Measurements from ENCODE around the gene GPHA2.

The GPHA2 gene

DNA sequence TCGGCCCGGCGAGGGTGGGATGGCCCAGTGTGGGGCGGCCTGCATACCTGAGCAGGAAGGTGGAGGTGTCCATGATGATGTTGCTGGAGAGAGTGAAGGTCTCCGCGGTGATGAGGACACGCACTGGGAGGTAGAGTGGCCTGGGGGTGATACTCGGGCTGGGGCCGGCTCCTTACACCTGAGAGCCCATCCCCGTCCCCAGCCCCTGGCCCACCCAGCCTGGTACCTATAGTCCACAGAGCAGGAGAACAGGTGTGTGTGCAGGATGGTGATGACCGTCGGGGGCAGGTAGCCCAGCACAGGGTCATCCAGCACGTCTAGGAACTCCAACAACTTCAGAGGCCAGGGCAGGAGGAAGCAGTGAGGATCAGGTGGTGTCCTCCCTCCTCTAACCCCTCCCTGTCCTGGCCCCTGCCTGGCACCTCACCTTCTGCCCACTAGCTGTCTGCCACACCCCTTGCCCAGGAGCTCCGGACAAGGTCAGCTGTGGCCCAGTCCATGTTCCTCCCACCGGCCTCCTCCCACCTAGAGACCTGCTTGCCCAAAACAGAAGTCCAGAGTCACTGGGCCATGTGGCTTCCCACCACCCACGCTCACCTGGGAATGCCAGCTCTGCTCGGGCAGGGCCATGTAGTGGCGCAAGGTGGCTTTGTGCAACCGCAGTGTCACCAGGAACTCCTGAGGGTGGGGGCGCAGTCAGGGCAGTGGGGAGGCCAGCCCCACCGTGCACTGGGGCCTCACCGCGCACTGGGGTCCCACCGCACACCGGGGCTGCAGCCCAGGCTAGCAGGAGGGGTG, 30.0 kb downstream of the GPHA2 start:
- Histone ChIP-seq H3K36me3 (replicated peaks) (peaks cover 56% of the 10 kb centered on the region), H3K27ac (no peak overlapping the region), H3K27me3 (replicated peaks) (no peaks in the 10 kb centered on the region), H3K4me3 (ENCODE audit: low read depth, low read length) (no peak overlapping the region)
- TF ChIP-seq, protein P1, sequence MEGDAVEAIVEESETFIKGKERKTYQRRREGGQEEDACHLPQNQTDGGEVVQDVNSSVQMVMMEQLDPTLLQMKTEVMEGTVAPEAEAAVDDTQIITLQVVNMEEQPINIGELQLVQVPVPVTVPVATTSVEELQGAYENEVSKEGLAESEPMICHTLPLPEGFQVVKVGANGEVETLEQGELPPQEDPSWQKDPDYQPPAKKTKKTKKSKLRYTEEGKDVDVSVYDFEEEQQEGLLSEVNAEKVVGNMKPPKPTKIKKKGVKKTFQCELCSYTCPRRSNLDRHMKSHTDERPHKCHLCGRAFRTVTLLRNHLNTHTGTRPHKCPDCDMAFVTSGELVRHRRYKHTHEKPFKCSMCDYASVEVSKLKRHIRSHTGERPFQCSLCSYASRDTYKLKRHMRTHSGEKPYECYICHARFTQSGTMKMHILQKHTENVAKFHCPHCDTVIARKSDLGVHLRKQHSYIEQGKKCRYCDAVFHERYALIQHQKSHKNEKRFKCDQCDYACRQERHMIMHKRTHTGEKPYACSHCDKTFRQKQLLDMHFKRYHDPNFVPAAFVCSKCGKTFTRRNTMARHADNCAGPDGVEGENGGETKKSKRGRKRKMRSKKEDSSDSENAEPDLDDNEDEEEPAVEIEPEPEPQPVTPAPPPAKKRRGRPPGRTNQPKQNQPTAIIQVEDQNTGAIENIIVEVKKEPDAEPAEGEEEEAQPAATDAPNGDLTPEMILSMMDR (IDR thresholded peaks at IDR 0.05; ENCODE audit: low read depth, low read length, missing control alignments), result no peak
- DNase-seq, result no peak
- in situ Hi-C loops (cut with HindIII; ENCODE audit: low pct_ligation_motif_present, low sequenced_read_pairs), result no loop called here

- no peak for DNase-seq
- no peaks in the 10 kb centered on the region for H3K27me3 ChIP-seq (replicated peaks)
- H3K36me3 ChIP-seq (replicated peaks), result peaks cover 47% of the 10 kb centered on the region
- H3K4me3 ChIP-seq (ENCODE audit: low read depth, low read length), result no peak overlapping the region
- in situ Hi-C loops (cut with HindIII; ENCODE audit: low pct_ligation_motif_present, low sequenced_read_pairs), result no loop called here
- TF ChIP-seq, protein P1 (IDR thresholded peaks at IDR 0.05; ENCODE audit: low read depth, low read length, missing control alignments), result no peak
- no peak overlapping the region for H3K27ac ChIP-seq
These were observed 32.3 kb downstream of the GPHA2 start for GRCh38 chr11:64903291-64903833.

GRCh38 chr11:64902102-64902900, 33.4 kb downstream of the GPHA2 start:
- in situ Hi-C loops (cut with HindIII; ENCODE audit: low pct_ligation_motif_present, low sequenced_read_pairs), result no loop called here
- H3K36me3 ChIP-seq (replicated peaks), result peaks cover 53% of the 10 kb centered on the region
- H3K27ac ChIP-seq, result no peak overlapping the region
- H3K4me3 ChIP-seq (ENCODE audit: low read depth, low read length), result no peak overlapping the region
- DNase-seq, result no peak
- TF ChIP-seq, protein P1 (IDR thresholded peaks at IDR 0.05; ENCODE audit: low read depth, low read length, missing control alignments), result no peak
- no peaks in the 10 kb centered on the region for H3K27me3 ChIP-seq (replicated peaks)

DNA sequence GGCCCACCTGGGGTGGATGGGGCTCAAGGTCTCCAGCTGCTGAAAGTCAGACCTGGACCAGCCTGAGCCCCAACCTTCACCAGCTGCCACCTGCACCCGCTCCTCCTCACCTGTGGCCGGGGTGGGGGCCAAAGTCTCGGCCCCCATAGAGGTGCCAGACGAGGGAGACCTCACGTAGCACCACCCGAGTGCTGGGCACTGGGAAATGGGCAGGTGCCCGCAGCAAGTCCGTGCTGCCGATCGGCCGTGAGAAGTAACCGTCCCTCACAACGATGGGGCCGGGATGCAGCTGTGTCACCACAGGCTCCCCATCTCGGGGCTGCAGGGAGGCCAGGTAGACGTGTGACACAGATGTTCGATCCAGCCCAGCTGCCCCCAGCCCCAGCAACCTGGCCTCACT, 34.9 kb downstream of the GPHA2 start:
- Histone ChIP-seq H3K27ac (no peak overlapping the region), H3K4me3 (ENCODE audit: low read depth, low read length) (no peak overlapping the region), H3K27me3 (replicated peaks) (no peaks in the 10 kb centered on the region), H3K36me3 (replicated peaks) (peaks cover 44% of the 10 kb centered on the region)
- in situ Hi-C loops (cut with HindIII; ENCODE audit: low pct_ligation_motif_present, low sequenced_read_pairs), result no loop called here
- TF ChIP-seq, protein P1 (IDR thresholded peaks at IDR 0.05; ENCODE audit: low read depth, low read length, missing control alignments), result no peak
- DNase-seq, result no peak

- DNase-seq, result no peak
- Histone ChIP-seq H3K27ac (no peak overlapping the region), H3K36me3 (replicated peaks) (peaks cover 42% of the 10 kb centered on the region), H3K4me3 (ENCODE audit: low read depth, low read length) (no peak overlapping the region), H3K27me3 (replicated peaks) (no peaks in the 10 kb centered on the region)
- in situ Hi-C loops (cut with HindIII; ENCODE audit: low pct_ligation_motif_present, low sequenced_read_pairs), result no loop called here
- TF ChIP-seq, protein P1 (IDR thresholded peaks at IDR 0.05; ENCODE audit: low read depth, low read length, missing control alignments), result no peak
These were observed 35.4 kb downstream of the GPHA2 start for GRCh38 chr11:64900263-64900678.
